NCI-H1694 treated with DMSO at 0.1 percent for 48 hours (cell line): ENCODE results near the gene SLC2A4RG.

Source experiments
- DNase-seq: peaks from one replicate; lab custom pipeline; 2025; lab: John Stamatoyannopoulos, UW

SLC2A4RG gene

GRCh38 chr20:63739130-63740069 lies at the start of gene SLC2A4RG:
SLC2A4RG (plus strand) TSS chr20:63739776; CDS start chr20:63739913, 137 bp downstream.
- peak; percentile 41 for DNase-seq

GRCh38 chr20:63690003-63690897 lies 49.3 kb upstream of the SLC2A4RG start:
- DNase-seq, result no peak

GRCh38 chr20:63690898-63691710 lies 48.5 kb upstream of the SLC2A4RG start:
- no peak for DNase-seq

- DNase-seq, result no peak
These were observed 47.7 kb upstream of the SLC2A4RG start for GRCh38 chr20:63691711-63692435.

GRCh38 chr20:63692436-63693082 lies 47.0 kb upstream of the SLC2A4RG start:
- no peak for DNase-seq

- no peak for DNase-seq
These were observed 46.4 kb upstream of the SLC2A4RG start for GRCh38 chr20:63693083-63693732.

GRCh38 chr20:63693733-63694583 lies 45.6 kb upstream of the SLC2A4RG start:
- DNase-seq, result no peak

- DNase-seq, result no peak
These were observed 44.8 kb upstream of the SLC2A4RG start for GRCh38 chr20:63694584-63695423.

GRCh38 chr20:63695424-63696305 lies 43.9 kb upstream of the SLC2A4RG start:
- no peak for DNase-seq

- DNase-seq, result no peak
These were observed 43.3 kb upstream of the SLC2A4RG start for GRCh38 chr20:63696306-63696627.

- DNase-seq, result no peak
These were observed 42.8 kb upstream of the SLC2A4RG start, which contains the start of gene TNFRSF6B for GRCh38 chr20:63696628-63697356. TNFRSF6B (plus strand) TSS chr20:63696652; CDS start chr20:63696768, 116 bp downstream.

- no peak for DNase-seq
These were observed 42.2 kb upstream of the SLC2A4RG start for GRCh38 chr20:63697357-63697867.

- DNase-seq, result no peak
These were observed 41.6 kb upstream of the SLC2A4RG start for GRCh38 chr20:63697868-63698545.

GRCh38 chr20:63698739-63699465 lies 40.7 kb upstream of the SLC2A4RG start:
- no peak for DNase-seq
